HG03135 (cell line): ENCODE data around the gene UIMC1.
"Not testable (repeated sequence)": the region's sequence is repeated elsewhere in the genome, so short reads cannot be mapped to it uniquely, and the experiment has no call there.

ENCODE experiments used
- ATAC-seq: cut with Tn5 transposase; IDR thresholded peaks from one replicate; pipeline ENCODE4 v1.9.1; 2021; ENCODE audit warnings: mild to moderate bottlenecking, moderate library complexity; ENCODE audit not compliant: unreplicated experiment

Gene UIMC1

DNA sequence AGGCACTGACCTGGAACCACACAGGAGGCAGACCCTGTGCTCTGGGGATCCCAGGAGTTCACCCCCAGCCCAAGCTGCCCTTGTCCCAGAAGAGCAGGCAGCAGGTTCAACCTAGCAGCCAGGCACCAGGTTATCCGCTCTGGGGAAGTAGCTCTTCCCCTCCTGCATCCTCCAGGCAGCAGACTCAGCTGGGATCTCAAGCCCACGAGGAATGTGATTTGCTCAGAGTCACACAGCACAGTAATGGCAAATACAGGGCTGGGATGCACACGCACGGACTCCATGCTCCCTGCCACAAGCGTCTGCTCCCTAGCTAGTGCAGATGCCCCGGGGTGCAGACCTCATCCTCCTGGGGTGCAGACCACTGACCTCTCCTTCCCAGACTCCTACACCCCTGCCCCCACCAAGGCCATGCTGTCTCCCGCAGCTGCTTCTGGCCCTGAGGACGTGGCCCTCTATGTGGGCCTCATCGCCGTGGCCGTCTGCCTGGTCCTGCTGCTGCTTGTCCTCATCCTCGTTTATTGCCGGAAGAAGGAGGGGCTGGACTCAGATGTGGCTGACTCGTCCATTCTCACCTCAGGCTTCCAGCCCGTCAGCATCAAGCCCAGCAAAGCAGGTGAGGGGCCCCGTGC, 132.9 kb downstream of the UIMC1 start:
- ATAC-seq: no peak

DNA sequence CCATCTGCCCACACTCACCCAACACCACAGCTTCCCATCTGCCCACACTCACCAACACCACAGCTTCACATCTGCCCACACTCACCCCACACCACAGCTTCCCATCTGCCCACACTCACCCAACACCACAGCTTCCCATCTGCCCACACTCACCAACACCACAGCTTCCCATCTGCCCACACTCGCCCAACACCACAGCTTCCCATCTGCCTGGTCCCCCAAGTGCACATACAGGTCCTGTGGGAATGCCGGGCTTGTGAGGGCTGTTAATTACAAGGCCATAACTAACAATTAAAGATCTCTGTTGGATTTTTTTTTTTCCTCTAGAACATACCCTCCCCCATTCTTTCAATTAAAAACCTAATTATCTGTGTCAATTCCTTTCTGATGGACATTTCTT, 133.6 kb downstream of the UIMC1 start:
- not testable (repeated sequence) for ATAC-seq

DNA sequence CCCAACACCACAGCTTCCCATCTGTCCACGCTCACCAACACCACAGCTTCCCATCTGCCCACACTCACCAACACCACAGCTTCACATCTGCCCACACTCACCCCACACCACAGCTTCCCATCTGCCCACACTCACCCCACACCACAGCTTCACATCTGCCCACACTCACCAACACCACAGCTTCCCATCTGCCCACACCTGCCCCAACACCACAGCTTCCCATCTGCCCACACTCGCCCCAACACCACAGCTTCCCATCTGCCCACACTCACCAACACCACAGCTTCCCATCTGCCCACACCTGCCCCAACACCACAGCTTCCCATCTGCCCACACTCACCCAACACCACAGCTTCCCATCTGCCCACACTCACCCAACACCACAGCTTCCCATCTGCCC, 134.0 kb downstream of the UIMC1 start:
- ATAC-seq: not testable (repeated sequence)

DNA sequence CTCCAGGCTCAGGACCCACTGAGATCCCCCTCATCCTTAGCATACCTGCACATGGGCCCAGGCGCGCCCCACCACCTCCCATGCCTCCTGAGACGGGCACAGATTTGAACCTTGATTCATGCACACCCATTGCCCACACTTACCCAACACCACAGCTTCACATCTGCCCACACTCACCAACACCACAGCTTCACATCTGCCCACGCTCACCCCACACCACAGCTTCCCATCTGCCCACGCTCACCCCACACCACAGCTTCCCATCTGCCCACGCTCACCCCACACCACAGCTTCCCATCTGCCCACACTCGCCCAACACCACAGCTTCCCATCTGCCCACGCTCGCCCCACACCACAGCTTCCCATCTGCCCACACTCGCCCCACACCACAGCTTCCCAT, 135.9 kb downstream of the UIMC1 start:
- not testable (repeated sequence) for ATAC-seq

DNA sequence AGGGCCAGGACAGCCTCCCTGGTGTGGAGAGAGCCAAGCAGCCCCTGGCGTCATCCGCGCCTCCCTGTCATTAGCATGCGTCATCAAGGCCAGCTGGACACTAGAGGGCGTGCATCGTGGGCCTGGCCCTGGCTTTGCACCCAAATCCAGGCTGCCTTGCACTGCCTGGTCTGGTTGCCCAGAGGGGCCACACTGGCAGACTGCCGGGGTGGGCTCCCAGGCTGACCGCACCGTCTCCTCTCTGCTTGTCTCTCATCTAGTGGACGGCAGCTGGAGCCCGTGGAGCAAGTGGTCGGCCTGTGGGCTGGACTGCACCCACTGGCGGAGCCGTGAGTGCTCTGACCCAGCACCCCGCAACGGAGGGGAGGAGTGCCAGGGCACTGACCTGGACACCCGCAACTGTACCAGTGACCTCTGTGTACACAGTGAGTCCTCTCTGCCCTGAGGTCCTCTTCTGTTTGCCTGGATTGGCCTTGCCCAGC, 136.4 kb downstream of the UIMC1 start:
- no peak for ATAC-seq

DNA sequence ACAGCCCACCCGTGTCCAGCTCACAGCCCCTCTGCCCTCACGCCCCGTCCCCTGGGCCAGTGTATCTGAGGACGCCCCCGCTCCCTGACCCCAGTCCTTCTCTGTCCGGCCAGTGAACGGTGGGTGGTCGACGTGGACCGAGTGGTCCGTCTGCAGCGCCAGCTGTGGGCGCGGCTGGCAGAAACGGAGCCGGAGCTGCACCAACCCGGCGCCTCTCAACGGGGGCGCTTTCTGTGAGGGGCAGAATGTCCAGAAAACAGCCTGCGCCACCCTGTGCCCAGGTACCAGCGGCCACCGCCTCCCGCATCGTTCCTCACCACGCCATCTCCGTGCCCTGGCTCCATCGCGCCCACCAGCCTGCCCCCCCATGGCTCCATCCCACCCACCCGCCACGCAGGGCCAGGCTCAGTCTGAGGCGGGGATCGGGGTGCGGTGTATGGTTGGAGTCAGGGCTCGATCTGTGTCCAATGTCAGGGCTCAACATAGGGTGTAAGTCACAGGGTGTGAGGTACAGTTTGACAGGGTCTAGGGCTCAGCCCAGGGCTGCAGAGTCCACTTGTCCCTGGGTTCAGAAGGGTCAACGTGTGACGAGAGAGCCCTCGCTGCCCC, 137.0 kb downstream of the UIMC1 start:
- no peak for ATAC-seq

DNA sequence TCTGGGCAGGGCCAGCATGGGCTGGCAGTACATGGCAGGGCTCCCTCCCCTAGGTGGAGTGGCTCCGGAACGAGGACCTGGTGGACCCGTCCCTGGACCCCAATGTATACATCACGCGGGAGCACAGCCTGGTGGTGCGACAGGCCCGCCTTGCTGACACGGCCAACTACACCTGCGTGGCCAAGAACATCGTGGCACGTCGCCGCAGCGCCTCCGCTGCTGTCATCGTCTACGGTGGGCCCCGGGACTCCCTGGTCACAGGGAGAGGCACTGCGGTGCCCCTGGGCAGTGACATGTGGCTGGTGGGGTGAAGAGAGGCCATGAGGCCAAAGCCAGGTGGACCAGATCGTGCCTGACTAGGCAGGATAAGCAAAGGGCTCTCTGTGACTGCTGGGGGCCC, 137.8 kb downstream of the UIMC1 start:
- no peak for ATAC-seq

DNA sequence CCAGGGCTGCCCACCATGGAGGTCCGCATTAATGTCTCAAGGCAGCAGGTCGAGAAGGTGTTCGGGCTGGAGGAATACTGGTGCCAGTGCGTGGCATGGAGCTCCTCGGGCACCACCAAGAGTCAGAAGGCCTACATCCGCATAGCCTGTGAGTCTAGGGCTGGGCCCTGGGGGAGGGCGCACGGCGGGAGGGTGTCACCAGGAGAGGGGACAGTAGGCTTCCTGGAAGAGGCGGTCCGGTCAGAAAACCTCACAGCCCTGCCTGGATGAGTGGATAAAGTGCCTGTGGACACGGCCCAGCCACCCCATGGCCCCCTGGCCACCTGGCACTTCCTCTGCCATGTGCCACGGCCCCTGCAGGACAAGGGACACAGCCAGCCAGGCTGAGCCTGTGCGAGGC, 138.5 kb downstream of the UIMC1 start:
- no peak for ATAC-seq

DNA sequence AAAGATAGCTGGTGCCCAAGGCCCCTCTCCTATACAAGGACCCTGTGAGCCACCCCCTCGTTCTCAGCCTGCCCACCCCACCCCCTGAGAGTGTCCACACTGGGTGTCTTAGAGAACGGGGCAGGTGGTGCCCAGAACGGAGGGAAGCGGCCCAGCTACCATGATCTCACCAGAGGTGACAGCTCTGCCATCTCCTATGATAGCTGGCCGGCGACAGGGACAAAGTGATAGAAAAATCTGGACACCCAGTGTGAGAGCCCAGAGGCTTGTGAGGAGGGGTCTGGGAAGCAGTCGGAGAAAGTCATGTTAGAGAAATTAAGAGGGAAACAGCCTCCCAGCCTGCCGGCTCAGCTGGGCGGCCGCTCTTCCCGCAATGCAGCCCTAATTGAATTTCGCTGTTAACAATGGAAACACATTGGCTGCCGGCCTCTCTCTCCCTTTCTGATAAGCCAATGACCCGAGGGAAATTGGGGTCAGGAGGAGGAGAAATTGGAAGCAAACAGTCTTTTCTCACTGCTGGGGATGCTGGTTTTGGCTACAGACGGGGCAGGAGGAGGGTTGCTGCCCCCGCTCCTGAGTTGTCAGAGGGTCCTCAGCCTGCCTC, 139.8 kb downstream of the UIMC1 start:
- no peak for ATAC-seq

DNA sequence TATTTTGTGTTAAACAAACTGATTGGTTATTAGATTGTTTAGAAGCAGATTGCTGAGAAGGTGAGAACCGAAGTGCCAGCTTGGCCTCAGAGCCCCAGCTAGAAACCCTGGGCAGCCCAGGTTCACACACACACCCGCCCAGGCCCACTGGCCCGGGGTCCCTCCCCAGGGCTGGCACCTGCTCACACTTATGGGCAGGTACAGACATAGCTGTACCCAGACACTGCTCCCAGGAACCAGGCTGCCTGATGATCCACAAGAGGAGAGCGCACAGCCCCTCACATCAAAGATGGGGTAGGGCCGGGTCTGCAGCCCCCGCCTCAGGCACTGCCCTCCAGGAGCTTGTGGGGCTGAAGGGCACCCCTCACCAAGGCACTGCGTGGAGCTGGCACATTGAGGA, 140.6 kb downstream of the UIMC1 start:
- ATAC-seq: no peak

DNA sequence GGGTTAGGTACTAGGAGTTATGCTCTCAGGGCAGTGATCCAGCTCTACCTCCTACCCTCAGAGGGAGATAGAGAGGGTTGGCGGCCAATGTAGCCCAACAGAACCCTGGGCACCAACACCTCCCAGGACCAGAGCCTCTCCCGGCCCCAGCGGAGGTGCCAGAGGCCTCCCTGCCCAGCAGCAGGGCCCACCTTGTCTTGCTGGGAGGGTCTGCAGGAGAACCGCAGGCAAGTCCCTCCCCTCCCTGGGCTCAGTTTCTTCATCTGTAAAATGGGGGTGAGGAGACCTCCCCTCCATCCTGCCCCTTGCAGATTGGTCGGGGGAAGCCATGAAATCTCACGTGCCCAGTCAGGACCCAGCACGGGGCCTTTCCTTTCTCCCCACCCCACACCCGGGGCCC, 141.8 kb downstream of the UIMC1 start:
- ATAC-seq: no peak

DNA sequence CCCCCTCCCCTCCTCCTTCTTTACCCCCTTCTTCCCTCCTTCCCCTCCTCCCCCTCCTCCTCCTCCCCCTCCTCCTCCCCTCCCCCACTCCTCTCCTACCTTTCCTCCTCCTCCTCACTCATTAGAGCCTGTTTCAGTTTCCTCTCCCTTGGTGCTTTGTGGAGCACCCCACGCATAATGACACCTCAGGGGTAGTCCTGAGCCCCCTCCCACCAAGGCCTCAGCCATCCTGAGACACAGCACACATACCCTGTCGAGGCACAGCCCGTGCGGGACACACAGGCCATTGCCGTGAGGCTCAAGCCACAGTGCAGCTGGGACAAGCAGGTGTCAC, 142.8 kb downstream of the UIMC1 start:
- no peak for ATAC-seq

DNA sequence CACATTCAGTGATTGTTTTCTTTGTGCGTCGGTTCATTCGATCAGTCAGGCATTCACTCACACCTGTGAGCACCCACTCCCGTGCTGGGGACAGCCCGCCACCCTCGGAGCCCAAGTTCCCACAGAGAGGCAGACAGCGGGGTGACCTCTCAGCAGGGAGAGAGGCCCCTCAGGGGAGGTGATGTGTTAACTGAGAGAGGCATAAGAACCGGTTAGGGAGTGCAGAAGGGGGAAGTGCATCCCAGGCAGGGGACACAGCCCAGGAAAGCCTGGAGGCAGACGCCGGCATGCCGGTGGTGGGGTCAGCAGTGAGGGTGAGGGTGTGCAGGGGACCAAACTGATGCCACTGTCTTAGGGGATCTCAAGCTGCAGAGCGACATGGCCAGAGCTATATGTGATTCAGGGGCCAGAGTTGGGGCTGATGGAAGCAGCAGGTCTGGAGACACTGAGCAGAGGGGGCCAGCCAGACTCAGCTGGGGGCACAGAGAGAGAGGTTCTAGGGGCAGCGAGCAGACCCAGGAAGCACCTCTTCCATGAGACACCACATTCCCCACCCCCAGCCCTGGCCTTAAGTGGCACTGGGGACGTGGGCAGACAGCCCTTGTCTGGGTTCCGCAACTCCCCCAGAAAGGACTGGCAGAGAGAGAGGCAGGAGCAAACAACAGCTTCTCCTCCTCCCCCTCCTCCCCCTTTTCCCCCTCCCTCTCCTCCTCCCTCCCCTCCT, 143.4 kb downstream of the UIMC1 start:
- no peak for ATAC-seq

DNA sequence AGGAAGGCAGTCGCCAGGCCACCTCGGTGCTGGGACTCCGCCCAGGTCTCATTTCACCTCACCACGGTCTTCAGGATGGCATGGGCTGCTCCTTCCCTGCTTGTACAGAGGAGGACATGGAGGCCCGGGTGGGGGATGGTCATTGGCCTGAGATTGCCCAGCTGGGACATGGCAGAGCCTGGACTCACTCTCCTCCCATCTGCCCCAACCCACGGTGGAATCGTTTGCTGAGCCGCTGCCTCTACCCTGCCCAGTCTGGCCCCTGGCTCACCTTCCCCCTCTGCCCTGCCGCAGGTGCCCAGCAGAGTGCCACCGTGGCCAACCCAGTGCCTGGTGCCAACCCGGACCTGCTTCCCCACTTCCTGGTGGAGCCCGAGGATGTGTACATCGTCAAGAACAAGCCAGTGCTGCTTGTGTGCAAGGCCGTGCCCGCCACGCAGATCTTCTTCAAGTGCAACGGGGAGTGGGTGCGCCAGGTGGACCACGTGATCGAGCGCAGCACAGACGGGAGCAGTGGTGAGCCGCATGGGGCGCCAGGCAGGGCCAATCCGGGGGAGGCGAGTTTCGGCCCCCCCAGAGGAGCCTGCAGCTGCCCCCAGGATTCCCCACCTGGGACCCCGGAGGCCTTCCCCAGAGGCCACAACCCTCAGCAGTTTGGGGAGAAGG, 144.1 kb downstream of the UIMC1 start:
- no peak for ATAC-seq

DNA sequence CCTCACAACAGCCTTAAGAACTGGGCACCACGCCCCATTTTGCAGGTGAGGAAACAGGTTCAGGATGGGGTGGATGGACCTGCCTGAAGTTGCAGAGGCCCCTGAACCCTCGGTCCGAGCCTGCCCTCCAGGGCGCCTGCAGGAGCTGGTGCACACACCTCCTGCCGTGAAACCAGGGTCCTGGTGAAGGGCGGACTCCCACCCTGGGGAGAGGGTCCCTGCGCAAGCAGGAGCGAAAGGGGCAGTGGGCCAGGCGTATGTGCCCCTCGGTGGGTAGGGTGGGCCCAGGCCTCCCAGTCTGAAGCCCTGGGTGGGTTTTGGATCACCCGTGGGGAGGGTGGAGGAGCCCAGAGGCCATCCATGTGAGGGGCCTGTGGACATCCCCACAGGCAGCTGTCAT, 145.3 kb downstream of the UIMC1 start:
- no peak for ATAC-seq

DNA sequence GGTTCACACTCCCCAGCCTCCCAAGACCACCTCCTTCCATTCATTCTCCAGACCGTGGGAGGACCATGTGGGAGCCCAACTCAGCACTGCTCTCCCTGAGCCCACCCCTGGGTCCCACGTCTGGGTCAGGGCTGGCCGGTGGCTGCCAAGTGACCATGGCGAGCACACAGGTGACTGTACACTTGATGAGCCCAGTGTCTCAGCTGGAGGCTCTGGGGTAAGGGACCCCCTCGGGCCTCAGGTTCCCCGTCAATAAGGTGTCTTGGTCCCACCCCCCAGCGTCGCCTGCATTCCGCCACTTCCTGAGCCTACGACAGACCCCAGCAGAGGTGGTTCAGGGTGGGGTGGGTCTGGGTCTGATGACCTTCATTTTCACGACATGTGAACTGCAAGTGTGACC, 146.2 kb downstream of the UIMC1 start:
- no peak for ATAC-seq

DNA sequence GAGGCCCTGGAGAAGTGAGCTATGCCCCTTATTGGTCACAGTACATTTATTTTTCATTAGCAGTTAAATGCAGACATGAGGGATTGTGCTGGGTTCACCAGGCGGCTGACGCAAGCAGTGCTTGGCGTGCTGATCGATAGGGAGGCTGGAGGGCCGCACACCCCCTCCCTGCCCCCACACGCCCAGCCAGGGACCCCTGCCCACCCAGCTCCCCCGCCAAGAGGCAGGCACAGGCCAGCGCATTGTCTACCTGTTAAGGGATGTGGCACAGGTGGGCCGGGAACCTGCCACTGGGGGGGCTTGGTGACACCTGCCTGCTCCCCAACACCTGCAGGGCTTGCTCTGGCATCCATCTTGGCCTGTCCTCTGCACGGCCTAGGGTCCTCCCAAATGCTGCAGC, 146.7 kb downstream of the UIMC1 start:
- ATAC-seq: no peak

DNA sequence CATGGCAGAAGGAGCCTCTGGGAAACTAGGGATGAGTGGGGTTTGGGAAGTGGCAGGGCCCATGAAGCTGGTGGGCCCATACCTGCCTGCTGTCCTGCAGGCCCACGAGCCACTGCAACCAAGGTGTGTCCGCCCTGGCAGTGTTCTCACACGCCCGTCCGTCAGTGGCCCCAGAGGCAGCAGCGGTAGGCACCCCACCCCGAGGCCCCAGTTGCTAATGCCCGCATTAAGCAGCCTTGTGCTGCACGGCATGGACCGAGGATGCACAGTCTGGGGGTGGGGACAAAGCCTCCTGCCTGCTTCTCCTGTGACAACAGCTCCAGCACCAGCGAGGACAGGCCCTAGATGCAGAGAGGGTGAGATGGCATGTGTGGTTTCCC, 148.7 kb downstream of the UIMC1 start:
- ATAC-seq: no peak

DNA sequence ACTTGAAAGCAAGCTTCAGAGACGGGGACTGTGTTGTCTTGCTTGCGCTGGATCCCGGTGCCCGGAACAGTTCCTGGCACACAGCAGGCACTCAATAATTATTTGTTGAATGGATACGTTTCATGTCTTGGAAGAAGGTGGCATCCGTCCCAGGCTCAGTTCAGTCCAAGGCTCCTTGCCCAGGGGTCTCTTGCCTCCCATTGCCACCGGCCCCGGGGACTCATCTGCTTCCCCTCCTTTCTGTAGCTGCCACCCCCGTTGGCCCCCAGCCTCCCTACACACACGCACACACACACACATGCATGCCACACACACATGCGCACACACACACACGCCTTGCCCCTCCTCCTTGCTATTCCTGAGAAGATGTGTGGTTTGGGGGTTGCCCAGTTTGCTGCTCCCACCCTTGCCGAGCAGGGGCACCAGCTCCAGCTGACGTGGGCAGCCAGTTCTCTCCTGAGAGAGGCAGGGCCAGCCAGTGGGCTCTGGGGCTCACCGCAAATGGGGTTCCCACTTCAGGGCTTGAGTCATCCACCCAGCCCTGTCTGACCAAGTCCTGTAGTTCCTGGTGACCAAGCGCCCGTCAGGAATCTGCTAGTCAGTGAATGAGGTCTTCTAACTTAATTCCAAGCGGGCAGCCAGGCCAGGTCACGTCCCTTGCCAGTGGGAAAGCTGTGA, 149.2 kb downstream of the UIMC1 start:
- ATAC-seq: no peak

DNA sequence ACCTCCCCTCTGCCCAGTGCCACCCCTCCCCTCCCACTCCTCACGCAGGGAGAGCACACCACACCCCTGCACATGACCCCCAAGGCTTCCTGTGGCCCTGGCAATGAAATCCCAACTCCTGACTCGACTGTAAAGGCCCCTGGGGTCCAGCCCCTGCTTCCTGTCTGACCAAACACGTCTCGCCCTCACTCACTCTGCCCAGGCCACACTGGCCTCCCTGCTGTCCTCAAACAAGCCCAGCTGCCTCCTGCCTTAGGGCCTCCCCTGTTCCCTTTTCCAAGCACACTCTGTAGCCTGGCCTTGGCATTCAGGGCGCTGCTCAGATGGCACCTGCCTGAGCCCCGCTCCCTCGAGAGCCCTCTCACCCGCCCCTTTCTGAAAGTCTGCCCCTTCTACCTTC, 149.8 kb downstream of the UIMC1 start:
- no peak for ATAC-seq

DNA sequence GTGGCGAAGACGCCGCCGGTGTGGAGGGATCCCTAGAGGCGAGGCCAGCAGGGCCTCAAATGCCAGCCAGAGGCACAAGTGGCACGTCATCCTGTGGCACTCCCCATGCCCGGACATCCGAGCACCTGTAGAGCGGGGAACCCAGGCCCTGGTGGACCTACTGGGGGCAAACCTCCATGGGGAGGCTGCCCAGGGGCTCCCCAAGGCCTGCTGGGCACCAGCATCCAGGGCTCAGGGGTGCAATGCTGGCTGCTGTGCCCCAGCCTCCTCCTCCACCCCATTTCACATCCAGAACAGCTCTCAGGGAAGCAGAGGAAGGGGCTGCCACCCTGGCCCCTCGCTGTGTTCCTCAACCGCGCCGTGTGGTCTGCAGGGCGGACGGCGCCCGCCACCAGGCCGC, 151.0 kb downstream of the UIMC1 start:
- ATAC-seq: no peak
